H9 (cell line): ENCODE results near the gene NUMBL. TPM values are rescaled to one million over a fixed set of nuclear protein-coding genes. Genes with fewer than 3 reads are reported as not detected.

ENCODE experiments used
- DNase-seq: peaks from one replicate; pipeline ENCODE4 v3.0.0-alpha.2; 2017
- H2AFZ ChIP-seq: one replicate; pipeline ENCODE4 v1.6.1; 2013; ENCODE audit warnings: mild to moderate bottlenecking, low read length, control low read depth, moderate library complexity
- H2AK5ac ChIP-seq: 2 replicates; pipeline ENCODE4 v1.6.1; 2013; ENCODE audit warnings: low read length, control low read depth, mixed read lengths; ENCODE audit not compliant: insufficient read length
- H2BK120ac ChIP-seq: one replicate; pipeline ENCODE4 v1.6.1; 2013; ENCODE audit warnings: low read depth, mild to moderate bottlenecking, low read length, control low read depth, inconsistent platforms; ENCODE audit not compliant: poor library complexity, severe bottlenecking
- H2BK12ac ChIP-seq: 2 replicates; pipeline ENCODE4 v1.6.1; 2013; ENCODE audit warnings: low read length, control low read depth, mixed read lengths, low read depth; ENCODE audit not compliant: insufficient read length
- H2BK15ac ChIP-seq: 2 replicates; pipeline ENCODE4 v1.6.1; 2013; ENCODE audit warnings: low read depth, low read length, control low read depth
- H2BK20ac ChIP-seq: one replicate; pipeline ENCODE4 v1.6.1; 2013; ENCODE audit warnings: low read depth, mild to moderate bottlenecking, low read length, control low read depth, inconsistent platforms; ENCODE audit not compliant: poor library complexity, severe bottlenecking
- H2BK5ac ChIP-seq: 2 replicates; pipeline ENCODE4 v1.6.1; 2013; ENCODE audit warnings: low read length, control low read depth, mixed read lengths; ENCODE audit not compliant: insufficient read length
- H3K14ac ChIP-seq: 2 replicates; pipeline ENCODE4 v1.6.1; 2013; ENCODE audit warnings: low read length, control low read depth; ENCODE audit not compliant: insufficient read depth
- H3K18ac ChIP-seq: 2 replicates; pipeline ENCODE4 v1.6.1; 2013; ENCODE audit warnings: low read depth, mild to moderate bottlenecking, mixed read lengths, low read length, control low read depth; ENCODE audit not compliant: insufficient read length
- H3K23ac ChIP-seq: 2 replicates; pipeline ENCODE4 v1.6.1; 2013; ENCODE audit warnings: low read length, control low read depth, mixed read lengths, low read depth; ENCODE audit not compliant: insufficient read length
- H3K23me2 ChIP-seq: 2 replicates; pipeline ENCODE4 v1.6.1; 2013; ENCODE audit warnings: low read depth, mild to moderate bottlenecking, mixed read lengths, low read length, control low read depth; ENCODE audit not compliant: insufficient read length, poor library complexity, severe bottlenecking
- H3K27ac ChIP-seq: 2 replicates; pipeline ENCODE4 v1.5.1; 2013; ENCODE audit warnings: low read length, control low read depth, mixed read lengths, low read depth; ENCODE audit not compliant: insufficient read length
- H3K27me3 ChIP-seq: 2 replicates; pipeline ENCODE4 v1.6.1; 2013; ENCODE audit warnings: low read length, control low read depth, inconsistent platforms; ENCODE audit not compliant: insufficient read depth
- H3K4ac ChIP-seq: 2 replicates; pipeline ENCODE4 v1.6.1; 2013; ENCODE audit warnings: low read depth, mild to moderate bottlenecking, control low read depth, inconsistent platforms, low read length, moderate library complexity
- H3K4me1 ChIP-seq: 2 replicates; pipeline ENCODE4 v1.6.1; 2013; ENCODE audit warnings: low read length, control low read depth, inconsistent platforms; ENCODE audit not compliant: insufficient read depth
- H3K4me2 ChIP-seq: 2 replicates; pipeline ENCODE4 v1.6.1; 2013; ENCODE audit warnings: low read length, control low read depth, mixed read lengths; ENCODE audit not compliant: insufficient read length, insufficient read depth
- H3K56ac ChIP-seq: 2 replicates; pipeline ENCODE4 v1.6.1; 2013; ENCODE audit warnings: low read depth, mild to moderate bottlenecking, mixed read lengths, low read length, control low read depth; ENCODE audit not compliant: insufficient read length
- H3K79me1 ChIP-seq: 2 replicates; pipeline ENCODE4 v1.6.1; 2013; ENCODE audit warnings: low read depth, mild to moderate bottlenecking, moderate library complexity, low read length, control low read depth, inconsistent platforms; ENCODE audit not compliant: insufficient read depth, poor library complexity, severe bottlenecking
- H3K79me2 ChIP-seq: 2 replicates; pipeline ENCODE4 v1.6.1; 2013; ENCODE audit warnings: low read length, control low read depth, inconsistent platforms; ENCODE audit not compliant: insufficient read depth
- H3K9ac ChIP-seq: 2 replicates; pipeline ENCODE4 v1.6.1; 2013; ENCODE audit warnings: low read length, control low read depth, mixed read lengths; ENCODE audit not compliant: insufficient read length; ENCODE audit errors: extremely low read depth
- H3K9me3 ChIP-seq: one replicate; pipeline ENCODE4 v1.6.1; 2013; ENCODE audit warnings: low read depth, low read length, inconsistent platforms; ENCODE audit not compliant: control insufficient read depth
- H3T11ph ChIP-seq: one replicate; pipeline ENCODE4 v1.6.1; 2013; ENCODE audit warnings: mild to moderate bottlenecking, low read length, control low read depth, inconsistent platforms
- H4K20me1 ChIP-seq: one replicate; pipeline ENCODE4 v1.6.1; 2013; ENCODE audit not compliant: control insufficient read depth, insufficient read length, insufficient read depth
- H4K5ac ChIP-seq: 2 replicates; pipeline ENCODE4 v1.6.1; 2013; ENCODE audit warnings: low read depth, mild to moderate bottlenecking, mixed read lengths, low read length, control low read depth; ENCODE audit not compliant: insufficient read length
- H4K8ac ChIP-seq: replicated peaks from 2 replicates; pipeline ENCODE4 v1.6.1; 2013; ENCODE audit warnings: low read length, control low read depth, mixed read lengths, low read depth; ENCODE audit not compliant: insufficient read length
- H4K91ac ChIP-seq: 2 replicates; pipeline ENCODE4 v1.6.1; 2013; ENCODE audit warnings: low read depth, mild to moderate bottlenecking, moderate library complexity, mixed read lengths, low read length, control low read depth; ENCODE audit not compliant: insufficient read length
- H3K27ac Mint-ChIP-seq, 3 experiments: 2 replicates in 2 of 3; 3 replicates in 1 of 3; pipeline ENCODE4 v1.8.0; 2020 to 2021; ENCODE audit warnings: mixed read lengths in 3 of 3, mild to moderate bottlenecking in 1 of 3, moderate library complexity in 1 of 3
- H3K27me3 Mint-ChIP-seq: 2 replicates; pipeline ENCODE4 v1.8.0; 2021; ENCODE audit warnings: low read depth, mild to moderate bottlenecking, moderate library complexity, mixed read lengths
- H3K36me3 Mint-ChIP-seq, 3 experiments: 2 replicates in 2 of 3; 3 replicates in 1 of 3; pipeline ENCODE4 v1.8.0; 2020 to 2021; ENCODE audit warnings: low read depth in 3 of 3, mixed read lengths in 3 of 3; ENCODE audit not compliant: insufficient read depth in 1 of 3
- H3K4me1 Mint-ChIP-seq, 2 experiments: 2 replicates each; pipeline ENCODE4 v1.8.0; 2020; ENCODE audit warnings: mixed read lengths in 2 of 2
- H3K4me3 Mint-ChIP-seq, 2 experiments: 2 replicates in 1 of 2; 3 replicates in 1 of 2; pipeline ENCODE4 v1.8.0; 2020 to 2021; ENCODE audit warnings: mild to moderate bottlenecking in 2 of 2, mixed read lengths in 2 of 2, moderate library complexity in 1 of 2
- H3K9me3 Mint-ChIP-seq, 2 experiments: 2 replicates in 1 of 2; 3 replicates in 1 of 2; pipeline ENCODE4 v1.8.0; 2020; ENCODE audit warnings: mild to moderate bottlenecking in 2 of 2, mixed read lengths in 2 of 2, moderate library complexity in 1 of 2
- WGBS: extraction: QIAGEN DNeasy Blood & Tissue Kit; methylation state at CpG from one replicate; pipeline ENCODE4 v1.1.7; 2013; ENCODE audit warnings: missing lambda C conversion rate, low lambda C conversion rate, mixed read lengths; ENCODE audit not compliant: insufficient read length; ENCODE audit errors: extremely low coverage; 5-methylcytosine and 5-hydroxymethylcytosine counted together
- total RNA-seq: library from RNA; stranded (reverse); gene quantifications from 2 replicates; pipeline ENCODE4 v1.2.1, GENCODE V29; 2021
- TF ChIP-seq, protein P1 (sequence below): fragments of 200-600 bp; sonication (generic); conservative IDR thresholded peaks from 3 replicates; pipeline ENCODE4 v1.8.0; 2021; ENCODE audit warnings: antibody characterized with exemption, mild to moderate bottlenecking

Gene NUMBL
- total RNA-seq, 1 experiment from 2014 or later, result 34.5 TPM

DNA sequence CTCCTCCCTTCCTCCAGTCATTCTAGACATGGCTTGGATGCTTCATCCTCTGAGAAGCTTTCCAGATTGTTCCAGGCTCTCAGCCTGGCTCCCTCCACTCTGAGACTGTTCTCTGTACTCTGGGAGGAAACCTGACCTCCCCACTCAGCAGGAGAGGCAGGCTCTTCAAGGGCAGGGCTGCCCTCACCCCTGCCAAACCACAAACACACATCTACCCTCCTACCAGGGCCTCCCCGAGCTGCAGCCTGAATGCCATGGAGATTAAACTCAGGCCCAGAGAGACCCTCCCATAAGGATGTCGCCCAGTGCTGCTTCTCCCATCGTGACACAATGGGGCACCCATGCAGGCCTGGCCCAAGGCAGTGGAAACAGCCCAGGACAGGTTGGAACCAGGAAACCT, 16.2 kb downstream of the NUMBL start:
- WGBS, result no CpG with 5 or more reads among the region's 3 CpGs

More for the DNA sequence above, 16.2 kb downstream of the NUMBL start:
- H3K9me3 Mint-ChIP-seq, result no peaks in the 10 kb centered on the region
- Histone ChIP-seq H2BK15ac (no peak overlapping the region), H3K9me3 (no peaks in the 10 kb centered on the region), H4K5ac (no peak overlapping the region), H2AK5ac (no peak overlapping the region), H3K4me2 (no peak overlapping the region), H3K18ac (no peak overlapping the region), H4K91ac (no peak overlapping the region), H3K27me3 (no peaks in the 10 kb centered on the region), H2BK5ac (no peak overlapping the region), H4K8ac (no peak overlapping the region), H3K23ac (no peak overlapping the region), H3K4me1 (no peaks in the 10 kb centered on the region), H2BK120ac (no peak overlapping the region), H3K79me2 (no peaks in the 10 kb centered on the region), H2BK12ac (no peak overlapping the region), H3K23me2 (no peaks in the 10 kb centered on the region), H3K79me1 (no peaks in the 10 kb centered on the region), H3K4ac (no peak overlapping the region), H3K14ac (no peak overlapping the region), H4K20me1 (no peaks in the 10 kb centered on the region), H3K27ac (no peak overlapping the region), H3K9ac (no peak overlapping the region), H2AFZ (no peak overlapping the region), H3T11ph (no peak overlapping the region), H3K56ac (no peak overlapping the region), H2BK20ac (no peak overlapping the region)
- no peaks in the 10 kb centered on the region for H3K4me1 Mint-ChIP-seq
- H3K36me3 Mint-ChIP-seq, result peaks cover 27 to 53% (median 48%) of the 10 kb centered on the region in 3 experiments
- no peaks in the 10 kb centered on the region; the same call in 1 of the 2 replicates for H3K27me3 Mint-ChIP-seq
- peak overlapping the region in 1 of 3 experiments; percentile 27; a peak in 1 of 7 replicates for H3K27ac Mint-ChIP-seq
- TF ChIP-seq, protein P1, sequence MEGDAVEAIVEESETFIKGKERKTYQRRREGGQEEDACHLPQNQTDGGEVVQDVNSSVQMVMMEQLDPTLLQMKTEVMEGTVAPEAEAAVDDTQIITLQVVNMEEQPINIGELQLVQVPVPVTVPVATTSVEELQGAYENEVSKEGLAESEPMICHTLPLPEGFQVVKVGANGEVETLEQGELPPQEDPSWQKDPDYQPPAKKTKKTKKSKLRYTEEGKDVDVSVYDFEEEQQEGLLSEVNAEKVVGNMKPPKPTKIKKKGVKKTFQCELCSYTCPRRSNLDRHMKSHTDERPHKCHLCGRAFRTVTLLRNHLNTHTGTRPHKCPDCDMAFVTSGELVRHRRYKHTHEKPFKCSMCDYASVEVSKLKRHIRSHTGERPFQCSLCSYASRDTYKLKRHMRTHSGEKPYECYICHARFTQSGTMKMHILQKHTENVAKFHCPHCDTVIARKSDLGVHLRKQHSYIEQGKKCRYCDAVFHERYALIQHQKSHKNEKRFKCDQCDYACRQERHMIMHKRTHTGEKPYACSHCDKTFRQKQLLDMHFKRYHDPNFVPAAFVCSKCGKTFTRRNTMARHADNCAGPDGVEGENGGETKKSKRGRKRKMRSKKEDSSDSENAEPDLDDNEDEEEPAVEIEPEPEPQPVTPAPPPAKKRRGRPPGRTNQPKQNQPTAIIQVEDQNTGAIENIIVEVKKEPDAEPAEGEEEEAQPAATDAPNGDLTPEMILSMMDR, result no peak
- DNase-seq, result no peak
- H3K4me3 Mint-ChIP-seq, result no peak overlapping the region
